ENCODE data around the gene TSPO2. TPM values are rescaled to one million over a fixed set of nuclear protein-coding genes. Genes with fewer than 3 reads are reported as not detected.

The TSPO2 gene
- total and polyA plus RNA-seq, 2 of the 8 experiments (the other 6 are each of a cell fraction or from before 2014, with no cell fraction given), result not detected

DNA sequence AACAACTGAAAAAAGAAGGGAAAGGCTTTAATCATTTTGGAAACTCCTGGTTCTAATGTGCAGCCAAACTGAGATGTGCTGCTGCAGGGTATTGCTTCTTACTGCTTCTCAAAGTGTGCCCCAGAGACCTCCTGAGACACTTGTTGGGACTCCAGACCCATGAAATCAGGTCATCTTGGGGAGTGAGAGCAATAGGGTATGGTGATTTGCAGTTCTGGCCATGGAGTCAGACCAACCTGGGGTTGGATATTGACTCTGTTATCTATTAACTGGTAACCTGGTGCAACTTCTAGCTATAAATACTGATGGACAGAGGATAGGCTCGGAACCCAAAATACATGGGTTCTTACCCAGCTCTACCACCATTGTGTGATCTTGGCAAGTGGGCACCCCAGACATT is 3.8 kb downstream of the TSPO2 start:
- Histone ChIP-seq H2AFZ (ENCODE audit: low read length) (no peak overlapping the region), H2AK5ac (ENCODE audit: low read depth, low read length) (no peak overlapping the region), H3K9me3 (ENCODE audit: insufficient read depth in 2 of 2, low read depth in 1 of 2, low read length in 1 of 2) (no peaks in the 10 kb centered on the region), H2BK20ac (ENCODE audit: low read length) (no peak overlapping the region), H3K23ac (ENCODE audit: insufficient read length) (no peak overlapping the region), H3K27ac (ENCODE audit: low read depth, low read length) (no peak overlapping the region), H4K20me1 (replicated peaks in 1 of 2; ENCODE audit: control insufficient read depth in 1 of 2, insufficient read depth in 2 of 2, low read length in 2 of 2) (no peaks in the 10 kb centered on the region), H3K14ac (ENCODE audit: insufficient read length) (no peak overlapping the region), H2BK120ac (replicated peaks; ENCODE audit: low read depth, low read length) (no peak overlapping the region), H3K4me1 (replicated peaks in 1 of 4; ENCODE audit: control insufficient read depth in 3 of 4, insufficient read depth in 4 of 4, low read length in 3 of 4) (no peaks in the 10 kb centered on the region), H2BK12ac (ENCODE audit: low read depth, low read length) (no peak overlapping the region), H3K27me3 (replicated peaks in 1 of 4; ENCODE audit: control insufficient read depth in 3 of 4, extremely low read depth in 1 of 4, insufficient read depth in 3 of 4, low read length in 3 of 4) (no peaks in the 10 kb centered on the region), H3K79me1 (ENCODE audit: low read depth, low read length) (no peaks in the 10 kb centered on the region), H3K9ac (replicated peaks in 1 of 4; ENCODE audit: extremely low read depth in 1 of 4, low read depth in 3 of 4, low read length in 3 of 4) (no peak overlapping the region), H4K8ac (ENCODE audit: extremely low read depth, insufficient read depth, low read length) (no peak overlapping the region), H4K5ac (ENCODE audit: insufficient read length, low read depth, low read length) (no peak overlapping the region), H3K36me3 (ENCODE audit: control insufficient read depth in 2 of 4, insufficient read depth in 4 of 4, low read length in 3 of 4) (no peaks in the 10 kb centered on the region), H3K4me2 (ENCODE audit: insufficient read depth in 1 of 2, low read depth in 2 of 2, low read length in 2 of 2) (no peak overlapping the region), H2BK15ac (ENCODE audit: low read length) (no peak overlapping the region), H3K56ac (replicated peaks; ENCODE audit: insufficient read length, low read depth, low read length) (no peak overlapping the region), H4K91ac (replicated peaks; ENCODE audit: insufficient read length, low read length) (no peak overlapping the region), H2BK5ac (ENCODE audit: low read depth, low read length) (no peak overlapping the region), H3K23me2 (ENCODE audit: low read depth, low read length) (no peaks in the 10 kb centered on the region), H3K4ac (replicated peaks; ENCODE audit: insufficient read length, low read depth, low read length) (no peak overlapping the region), H3K4me3 (ENCODE audit: extremely low read depth in 1 of 4, insufficient read depth in 2 of 4, low read depth in 3 of 4, low read length in 4 of 4) (no peak overlapping the region), H3K18ac (ENCODE audit: extremely low read depth, low read length) (no peak overlapping the region), H3K79me2 (ENCODE audit: control insufficient read depth in 1 of 2, insufficient read depth in 2 of 2, low read length in 2 of 2) (no peaks in the 10 kb centered on the region)
- POLR2A ChIA-PET (ENCODE audit: partially characterized antibody), result interaction anchor here (0.5 to 1.1 kb wide), 4 partner anchors 10 to 32 kb away, joined by 3 to 5 read pairs (median 3); no protein-coding TSS in a partner anchor
- DNase-seq (ENCODE audit: low read depth in 1 of 2, low spot score in 2 of 2), result no peak
- FAIRE-seq, result no peak
- CTCF ChIA-PET (ENCODE audit: partially characterized antibody), result interaction anchor here (1.1 to 2.5 kb wide), 9 partner anchors 8 to 157 kb away, joined by 3 to 15 read pairs (median 4); no protein-coding TSS in a partner anchor
- 100% methylated on average over 1 of the region's 1 CpG; no CpG with 5 or more reads in 1 of the 2 experiments for whole genome bisulfite sequencing, 2 experiments (ENCODE audit: extremely low coverage in 1 of 2, insufficient coverage in 1 of 2, insufficient read length in 1 of 2, insufficient replicate concordance in 2 of 2, low coverage in 1 of 2, low lambda C conversion rate in 2 of 2, missing lambda C conversion rate in 1 of 2)
- TF ChIP-seq EZH2 (IDR thresholded peaks at IDR 0.05; ENCODE audit: low read depth, low read length, severe bottlenecking) (no peak), POLR2AphosphoS5 (IDR thresholded peaks at IDR 0.05; ENCODE audit: low read depth, low read length) (no peak), GABPA (IDR thresholded peaks at IDR 0.05; ENCODE audit: borderline replicate concordance, insufficient read depth, low read length) (no peak), RBBP5 (IDR thresholded peaks at IDR 0.05; ENCODE audit: borderline replicate concordance, low read depth, low read length) (no peak), KDM1A (IDR thresholded peaks at IDR 0.05; ENCODE audit: borderline replicate concordance, low read length) (no peak), TEAD4 (IDR thresholded peaks at IDR 0.05; ENCODE audit: low read depth, low read length) (no peak), CHD1 (IDR thresholded peaks at IDR 0.05; ENCODE audit: low read depth, low read length) (no peak)
- TF ChIP-seq, protein P1, sequence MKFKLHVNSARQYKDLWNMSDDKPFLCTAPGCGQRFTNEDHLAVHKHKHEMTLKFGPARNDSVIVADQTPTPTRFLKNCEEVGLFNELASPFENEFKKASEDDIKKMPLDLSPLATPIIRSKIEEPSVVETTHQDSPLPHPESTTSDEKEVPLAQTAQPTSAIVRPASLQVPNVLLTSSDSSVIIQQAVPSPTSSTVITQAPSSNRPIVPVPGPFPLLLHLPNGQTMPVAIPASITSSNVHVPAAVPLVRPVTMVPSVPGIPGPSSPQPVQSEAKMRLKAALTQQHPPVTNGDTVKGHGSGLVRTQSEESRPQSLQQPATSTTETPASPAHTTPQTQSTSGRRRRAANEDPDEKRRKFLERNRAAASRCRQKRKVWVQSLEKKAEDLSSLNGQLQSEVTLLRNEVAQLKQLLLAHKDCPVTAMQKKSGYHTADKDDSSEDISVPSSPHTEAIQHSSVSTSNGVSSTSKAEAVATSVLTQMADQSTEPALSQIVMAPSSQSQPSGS (IDR thresholded peaks at IDR 0.05; ENCODE audit: low read length), result no peak

Data from H1 (cell line).